ENCODE results near the gene STPG2. TPM values are rescaled to one million over a fixed set of nuclear protein-coding genes. Genes with fewer than 3 reads are reported as not detected.

Gene STPG2
- total RNA-seq, 3 donors from 2014 or later: 0.48 to 3.8 (median 1.6) TPM

DNA sequence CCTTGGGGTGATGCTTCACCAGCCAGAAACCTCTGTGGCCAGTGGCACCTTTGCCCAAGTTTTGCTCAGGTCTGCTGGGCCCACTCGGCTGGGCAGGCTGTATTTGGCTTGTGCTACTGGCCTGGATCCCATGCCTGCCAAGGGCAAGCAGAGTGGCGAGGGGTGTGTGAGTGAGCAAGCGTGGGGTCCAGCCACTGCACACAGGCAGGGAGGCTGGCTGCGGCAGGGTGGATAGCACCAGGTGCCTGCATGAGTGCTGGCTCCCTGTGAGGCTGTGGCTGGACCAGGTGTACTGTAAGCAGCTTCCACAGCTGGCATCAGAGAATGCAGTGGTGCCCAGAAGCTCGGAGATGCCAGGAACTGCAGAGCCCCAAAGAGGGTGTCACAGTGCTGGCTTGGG lies 478.5 kb downstream of the STPG2 start:
- Histone ChIP-seq H3K4me1 (no peaks in the 10 kb centered on the region), H3K9me3 (peaks cover 12 to 16% of the 10 kb centered on the region in 2 donors), H3K4me3 (no peak overlapping the region), H3K27ac (no peak overlapping the region), H3K27me3 (no peaks in the 10 kb centered on the region), H3K36me3 (no peaks in the 10 kb centered on the region)
- TF ChIP-seq CTCF (IDR thresholded peaks at IDR 0.05) (no peak), POLR2AphosphoS5 (IDR thresholded peaks at IDR 0.05) (no peak), POLR2A (IDR thresholded peaks at IDR 0.05) (no peak)
- intact Hi-C loops (cut with DNase I; ENCODE audit: low total_unique reads): no loop called here
- no peak for DNase-seq (ENCODE audit: low spot score in 2 of 2)

DNA sequence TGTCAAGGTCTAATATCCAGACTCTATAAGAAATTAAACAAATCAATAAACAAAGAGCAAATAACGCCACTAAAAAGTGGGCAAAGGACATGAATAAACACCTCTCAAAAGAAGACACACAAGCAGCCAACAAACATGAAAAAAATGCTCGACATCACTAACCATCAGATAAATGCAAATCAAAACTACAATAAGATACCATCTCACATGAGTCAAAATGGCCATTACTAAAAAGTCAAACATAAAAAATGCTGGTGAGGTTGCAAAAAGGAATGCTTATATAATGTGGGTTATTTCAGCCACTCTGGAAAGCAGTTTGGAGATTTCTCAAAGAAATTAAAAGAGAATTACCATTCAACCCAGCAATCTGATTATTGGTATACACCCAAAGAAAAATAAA lies 481.1 kb downstream of the STPG2 start:
- DNase-seq (ENCODE audit: low spot score in 2 of 2): no peak
- no peaks in the 10 kb centered on the region for H3K27me3 ChIP-seq
- TF ChIP-seq POLR2AphosphoS5 (IDR thresholded peaks at IDR 0.05) (no peak), CTCF (IDR thresholded peaks at IDR 0.05) (no peak), POLR2A (IDR thresholded peaks at IDR 0.05) (no peak)
- H3K4me1 ChIP-seq: no peaks in the 10 kb centered on the region
- H3K4me3 ChIP-seq: no peak overlapping the region
- intact Hi-C loops (cut with DNase I; ENCODE audit: low total_unique reads): no loop called here
- peaks cover 12 to 16% of the 10 kb centered on the region in 2 donors for H3K9me3 ChIP-seq
- no peak overlapping the region for H3K27ac ChIP-seq
- no peaks in the 10 kb centered on the region for H3K36me3 ChIP-seq

DNA sequence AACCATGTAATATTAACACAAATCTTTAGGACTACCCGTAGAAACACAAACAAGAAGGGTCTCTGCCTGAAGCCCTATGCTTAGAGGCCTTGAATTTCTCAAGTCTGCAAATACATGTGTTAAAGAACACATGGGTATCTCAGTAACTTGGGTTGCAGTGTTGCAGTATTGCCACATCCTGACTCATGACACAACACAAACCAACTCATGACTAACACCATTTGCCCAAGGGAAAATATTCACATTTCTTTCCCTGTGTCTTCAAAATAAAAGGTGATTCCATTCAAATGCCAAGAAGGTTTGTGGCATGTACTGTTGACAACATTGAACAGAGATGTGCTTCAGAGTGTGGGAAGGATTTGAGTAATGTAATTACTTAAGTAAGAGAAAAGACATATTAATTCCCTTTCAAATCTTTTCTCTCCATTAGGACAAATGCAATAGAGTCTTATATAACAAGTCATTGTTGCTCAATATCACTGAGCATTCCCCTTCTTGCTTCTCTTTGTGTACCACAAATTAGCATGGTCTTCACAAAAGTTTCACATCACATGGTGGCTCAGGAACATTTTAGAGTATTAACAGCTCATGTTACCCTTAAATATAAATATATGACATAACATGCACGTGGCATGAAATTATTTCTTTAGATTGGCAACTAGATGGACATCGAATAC lies 487.1 kb downstream of the STPG2 start:
- no peak for DNase-seq (ENCODE audit: low spot score in 2 of 2)
- H3K9me3 ChIP-seq: no peaks in the 10 kb centered on the region
- H3K4me3 ChIP-seq: no peak overlapping the region
- intact Hi-C loops (cut with DNase I; ENCODE audit: low total_unique reads): no loop called here
- TF ChIP-seq POLR2AphosphoS5 (IDR thresholded peaks at IDR 0.05): no peak
- no peak for TF ChIP-seq CTCF (IDR thresholded peaks at IDR 0.05)
- no peak for TF ChIP-seq POLR2A (IDR thresholded peaks at IDR 0.05)
- H3K36me3 ChIP-seq: no peaks in the 10 kb centered on the region
- H3K27me3 ChIP-seq: no peaks in the 10 kb centered on the region
- H3K27ac ChIP-seq: no peak overlapping the region
- H3K4me1 ChIP-seq: no peaks in the 10 kb centered on the region

- Histone ChIP-seq H3K9me3 (no peaks in the 10 kb centered on the region), H3K27me3 (no peaks in the 10 kb centered on the region), H3K27ac (no peak overlapping the region), H3K4me1 (no peaks in the 10 kb centered on the region), H3K4me3 (no peak overlapping the region), H3K36me3 (no peaks in the 10 kb centered on the region)
- TF ChIP-seq POLR2AphosphoS5 (IDR thresholded peaks at IDR 0.05) (no peak), CTCF (IDR thresholded peaks at IDR 0.05) (no peak), POLR2A (IDR thresholded peaks at IDR 0.05) (no peak)
- intact Hi-C loops (cut with DNase I; ENCODE audit: low total_unique reads): no loop called here
- no peak for DNase-seq (ENCODE audit: low spot score in 2 of 2)
Observed at GRCh38 chr4:97653701-97654100, 489.6 kb downstream of the STPG2 start.

DNA sequence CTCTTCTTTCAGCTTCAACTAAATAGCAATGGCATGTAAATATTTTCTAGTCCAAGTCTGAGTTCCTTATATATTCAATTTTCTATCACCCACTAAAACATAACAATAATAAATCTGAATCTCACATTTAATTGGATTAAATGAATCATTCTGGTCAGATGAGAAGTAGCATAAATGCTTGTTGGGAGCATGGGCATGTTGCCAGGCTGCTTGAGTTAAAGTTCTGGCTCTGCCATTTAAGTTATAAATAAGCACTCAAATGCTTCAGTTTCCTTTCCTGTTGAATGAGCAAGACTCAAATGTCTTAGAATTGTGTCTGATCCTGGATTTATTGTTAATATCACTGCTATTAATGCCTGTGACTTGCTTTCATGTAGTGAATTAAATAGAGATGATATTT lies 496.3 kb downstream of the STPG2 start:
- intact Hi-C loops (cut with DNase I; ENCODE audit: low total_unique reads): no loop called here
- H3K27me3 ChIP-seq: no peaks in the 10 kb centered on the region
- H3K9me3 ChIP-seq: no peaks in the 10 kb centered on the region
- DNase-seq (ENCODE audit: low spot score in 2 of 2): no peak
- H3K4me3 ChIP-seq: no peak overlapping the region
- TF ChIP-seq POLR2AphosphoS5 (IDR thresholded peaks at IDR 0.05) (no peak), POLR2A (IDR thresholded peaks at IDR 0.05) (no peak), CTCF (IDR thresholded peaks at IDR 0.05) (no peak)
- no peaks in the 10 kb centered on the region for H3K4me1 ChIP-seq
- H3K27ac ChIP-seq: no peak overlapping the region
- no peaks in the 10 kb centered on the region for H3K36me3 ChIP-seq
